HG02610 (cell line): ENCODE results near the gene HMX3.

Source experiments
- ATAC-seq: cut with Tn5 transposase; IDR thresholded peaks from one replicate; pipeline ENCODE4 v1.9.1; 2021; ENCODE audit warnings: mild to moderate bottlenecking, moderate library complexity; ENCODE audit not compliant: unreplicated experiment

HMX3 gene

GRCh38 chr10:123147635-123148413 lies 12.1 kb downstream of the HMX3 start, which contains the start of gene HMX2:
Gene HMX2, plus strand, starts transcription at chr10:123148136. Its CDS starts 243 bp downstream, at chr10:123148379.
- ATAC-seq, result no peak

- no peak for ATAC-seq
These were observed 12.8 kb downstream of the HMX3 start for GRCh38 chr10:123148414-123149161.

- ATAC-seq, result no peak
These were observed 13.4 kb downstream of the HMX3 start for GRCh38 chr10:123149162-123149567.

- ATAC-seq, result no peak
These were observed 13.9 kb downstream of the HMX3 start for GRCh38 chr10:123149568-123150270.

GRCh38 chr10:123150271-123150985 lies 14.7 kb downstream of the HMX3 start:
- ATAC-seq, result no peak

GRCh38 chr10:123150986-123151736 lies 15.4 kb downstream of the HMX3 start:
- ATAC-seq, result no peak

GRCh38 chr10:123151737-123152135 lies 16.0 kb downstream of the HMX3 start:
- ATAC-seq, result no peak

- ATAC-seq, result no peak
These were observed 17.8 kb downstream of the HMX3 start for GRCh38 chr10:123153486-123154091.

- ATAC-seq, result peak; percentile 94
These were observed 18.4 kb downstream of the HMX3 start, which contains the start of gene BUB3 for GRCh38 chr10:123154092-123154710. Gene BUB3, plus strand, starts transcription at chr10:123154402. Its CDS starts 516 bp downstream, at chr10:123154918.

GRCh38 chr10:123154711-123155505 lies 19.1 kb downstream of the HMX3 start:
- peak; percentile 35 for ATAC-seq

GRCh38 chr10:123156078-123156477 lies 20.3 kb downstream of the HMX3 start:
- no peak for ATAC-seq

- ATAC-seq, result no peak
These were observed 21.4 kb downstream of the HMX3 start for GRCh38 chr10:123157210-123157609.

- ATAC-seq, result no peak
These were observed 22.9 kb downstream of the HMX3 start for GRCh38 chr10:123158682-123159081.

GRCh38 chr10:123160311-123160980 lies 24.7 kb downstream of the HMX3 start:
- no peak for ATAC-seq

- ATAC-seq, result no peak
These were observed 28.5 kb downstream of the HMX3 start for GRCh38 chr10:123164319-123164718.

GRCh38 chr10:123165445-123166072 lies 29.8 kb downstream of the HMX3 start:
- ATAC-seq, result no peak

- ATAC-seq, result no peak
These were observed 30.8 kb downstream of the HMX3 start for GRCh38 chr10:123166618-123167017.
